Liver (tissue), 3 donors: ENCODE measurements around the gene KRT84.

Source experiments
- TAF1 ChIP-seq: conservative IDR thresholded peaks from 2 replicates; pipeline ENCODE4 v1.6.1; 2016; ENCODE audit warnings: antibody characterized with exemption, mild to moderate bottlenecking
- TF ChIP-seq, protein P1 (sequence below): IDR thresholded peaks from 2 replicates; pipeline ENCODE4 v1.6.1; 2016; ENCODE audit warnings: antibody characterized with exemption
- TF ChIP-seq, protein P2 (sequence below): fragments of 150-350 bp; IDR thresholded peaks from 2 replicates; pipeline ENCODE4 v1.5.1; 2017; ENCODE audit warnings: improper control_type of control experiment, low read depth, low read length; ENCODE audit not compliant: missing input control
- TF ChIP-seq, protein P3 (sequence below): IDR thresholded peaks from 2 replicates; pipeline ENCODE4 v1.6.1; 2016; ENCODE audit warnings: antibody characterized with exemption, mild to moderate bottlenecking
- donor health status: healthy.
- donor health status: healthy.

- TF ChIP-seq TAF1, result no peak
- TF ChIP-seq, protein P1, sequence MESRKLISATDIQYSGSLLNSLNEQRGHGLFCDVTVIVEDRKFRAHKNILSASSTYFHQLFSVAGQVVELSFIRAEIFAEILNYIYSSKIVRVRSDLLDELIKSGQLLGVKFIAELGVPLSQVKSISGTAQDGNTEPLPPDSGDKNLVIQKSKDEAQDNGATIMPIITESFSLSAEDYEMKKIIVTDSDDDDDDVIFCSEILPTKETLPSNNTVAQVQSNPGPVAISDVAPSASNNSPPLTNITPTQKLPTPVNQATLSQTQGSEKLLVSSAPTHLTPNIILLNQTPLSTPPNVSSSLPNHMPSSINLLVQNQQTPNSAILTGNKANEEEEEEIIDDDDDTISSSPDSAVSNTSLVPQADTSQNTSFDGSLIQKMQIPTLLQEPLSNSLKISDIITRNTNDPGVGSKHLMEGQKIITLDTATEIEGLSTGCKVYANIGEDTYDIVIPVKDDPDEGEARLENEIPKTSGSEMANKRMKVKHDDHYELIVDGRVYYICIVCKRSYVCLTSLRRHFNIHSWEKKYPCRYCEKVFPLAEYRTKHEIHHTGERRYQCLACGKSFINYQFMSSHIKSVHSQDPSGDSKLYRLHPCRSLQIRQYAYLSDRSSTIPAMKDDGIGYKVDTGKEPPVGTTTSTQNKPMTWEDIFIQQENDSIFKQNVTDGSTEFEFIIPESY, result no peak
- TF ChIP-seq, protein P2, sequence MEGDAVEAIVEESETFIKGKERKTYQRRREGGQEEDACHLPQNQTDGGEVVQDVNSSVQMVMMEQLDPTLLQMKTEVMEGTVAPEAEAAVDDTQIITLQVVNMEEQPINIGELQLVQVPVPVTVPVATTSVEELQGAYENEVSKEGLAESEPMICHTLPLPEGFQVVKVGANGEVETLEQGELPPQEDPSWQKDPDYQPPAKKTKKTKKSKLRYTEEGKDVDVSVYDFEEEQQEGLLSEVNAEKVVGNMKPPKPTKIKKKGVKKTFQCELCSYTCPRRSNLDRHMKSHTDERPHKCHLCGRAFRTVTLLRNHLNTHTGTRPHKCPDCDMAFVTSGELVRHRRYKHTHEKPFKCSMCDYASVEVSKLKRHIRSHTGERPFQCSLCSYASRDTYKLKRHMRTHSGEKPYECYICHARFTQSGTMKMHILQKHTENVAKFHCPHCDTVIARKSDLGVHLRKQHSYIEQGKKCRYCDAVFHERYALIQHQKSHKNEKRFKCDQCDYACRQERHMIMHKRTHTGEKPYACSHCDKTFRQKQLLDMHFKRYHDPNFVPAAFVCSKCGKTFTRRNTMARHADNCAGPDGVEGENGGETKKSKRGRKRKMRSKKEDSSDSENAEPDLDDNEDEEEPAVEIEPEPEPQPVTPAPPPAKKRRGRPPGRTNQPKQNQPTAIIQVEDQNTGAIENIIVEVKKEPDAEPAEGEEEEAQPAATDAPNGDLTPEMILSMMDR, result no peak
- TF ChIP-seq, protein P3, sequence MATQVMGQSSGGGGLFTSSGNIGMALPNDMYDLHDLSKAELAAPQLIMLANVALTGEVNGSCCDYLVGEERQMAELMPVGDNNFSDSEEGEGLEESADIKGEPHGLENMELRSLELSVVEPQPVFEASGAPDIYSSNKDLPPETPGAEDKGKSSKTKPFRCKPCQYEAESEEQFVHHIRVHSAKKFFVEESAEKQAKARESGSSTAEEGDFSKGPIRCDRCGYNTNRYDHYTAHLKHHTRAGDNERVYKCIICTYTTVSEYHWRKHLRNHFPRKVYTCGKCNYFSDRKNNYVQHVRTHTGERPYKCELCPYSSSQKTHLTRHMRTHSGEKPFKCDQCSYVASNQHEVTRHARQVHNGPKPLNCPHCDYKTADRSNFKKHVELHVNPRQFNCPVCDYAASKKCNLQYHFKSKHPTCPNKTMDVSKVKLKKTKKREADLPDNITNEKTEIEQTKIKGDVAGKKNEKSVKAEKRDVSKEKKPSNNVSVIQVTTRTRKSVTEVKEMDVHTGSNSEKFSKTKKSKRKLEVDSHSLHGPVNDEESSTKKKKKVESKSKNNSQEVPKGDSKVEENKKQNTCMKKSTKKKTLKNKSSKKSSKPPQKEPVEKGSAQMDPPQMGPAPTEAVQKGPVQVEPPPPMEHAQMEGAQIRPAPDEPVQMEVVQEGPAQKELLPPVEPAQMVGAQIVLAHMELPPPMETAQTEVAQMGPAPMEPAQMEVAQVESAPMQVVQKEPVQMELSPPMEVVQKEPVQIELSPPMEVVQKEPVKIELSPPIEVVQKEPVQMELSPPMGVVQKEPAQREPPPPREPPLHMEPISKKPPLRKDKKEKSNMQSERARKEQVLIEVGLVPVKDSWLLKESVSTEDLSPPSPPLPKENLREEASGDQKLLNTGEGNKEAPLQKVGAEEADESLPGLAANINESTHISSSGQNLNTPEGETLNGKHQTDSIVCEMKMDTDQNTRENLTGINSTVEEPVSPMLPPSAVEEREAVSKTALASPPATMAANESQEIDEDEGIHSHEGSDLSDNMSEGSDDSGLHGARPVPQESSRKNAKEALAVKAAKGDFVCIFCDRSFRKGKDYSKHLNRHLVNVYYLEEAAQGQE, result no peak
Measured at GRCh38 chr12:52349196-52349595, 36.3 kb downstream of the KRT84 start.
